Omental fat pad (tissue), 4 donors: ENCODE measurements around the gene MAPT. TPM values are rescaled to one million over a fixed set of nuclear protein-coding genes. Genes with fewer than 3 reads are reported as not detected.

Experiments used
- ATAC-seq: fragments of 150-250 bp; one replicate; pipeline ENCODE4 v1.9.1; 2016; ENCODE audit warnings: mild to moderate bottlenecking, moderate library complexity; ENCODE audit not compliant: low FRiP score
- DNase-seq: peaks from one replicate; pipeline ENCODE4 v3.0.0-alpha.2; 2019; ENCODE audit warnings: low spot score
- total RNA-seq, 4 donors: library from RNA; depleted of rRNA; stranded (reverse); fragments of >200 nt; gene quantifications; one replicate each; pipeline ENCODE4 v1.1.0, GENCODE V29; 2016
- TF ChIP-seq, protein P1 (sequence below), 3 donors: fragments of 450-650 bp; IDR thresholded peaks; one replicate each; pipeline ENCODE4 v1.5.1; 2016 to 2017; ENCODE audit warnings: antibody characterized with exemption in 3 of 3, mild to moderate bottlenecking in 3 of 3, moderate library complexity in 2 of 3

Gene MAPT
- total RNA-seq, 4 donors from 2014 or later = 4.3 to 18.2 (median 6.4) TPM

DNA sequence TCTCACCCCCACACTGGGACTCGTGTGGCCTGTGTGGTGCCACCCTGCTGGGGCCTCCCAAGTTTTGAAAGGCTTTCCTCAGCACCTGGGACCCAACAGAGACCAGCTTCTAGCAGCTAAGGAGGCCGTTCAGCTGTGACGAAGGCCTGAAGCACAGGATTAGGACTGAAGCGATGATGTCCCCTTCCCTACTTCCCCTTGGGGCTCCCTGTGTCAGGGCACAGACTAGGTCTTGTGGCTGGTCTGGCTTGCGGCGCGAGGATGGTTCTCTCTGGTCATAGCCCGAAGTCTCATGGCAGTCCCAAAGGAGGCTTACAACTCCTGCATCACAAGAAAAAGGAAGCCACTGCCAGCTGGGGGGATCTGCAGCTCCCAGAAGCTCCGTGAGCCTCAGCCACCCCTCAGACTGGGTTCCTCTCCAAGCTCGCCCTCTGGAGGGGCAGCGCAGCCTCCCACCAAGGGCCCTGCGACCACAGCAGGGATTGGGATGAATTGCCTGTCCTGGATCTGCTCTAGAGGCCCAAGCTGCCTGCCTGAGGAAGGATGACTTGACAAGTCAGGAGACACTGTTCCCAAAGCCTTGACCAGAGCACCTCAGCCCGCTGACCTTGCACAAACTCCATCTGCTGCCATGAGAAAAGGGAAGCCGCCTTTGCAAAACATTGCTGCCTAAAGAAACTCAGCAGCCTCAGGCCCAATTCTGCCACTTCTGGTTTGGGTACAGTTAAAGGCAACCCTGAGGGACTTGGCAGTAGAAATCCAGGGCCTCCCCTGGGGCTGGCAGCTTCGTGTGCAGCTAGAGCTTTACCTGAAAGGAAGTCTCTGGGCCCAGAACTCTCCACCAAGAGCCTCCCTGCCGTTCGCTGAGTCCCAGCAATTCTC is 132.1 kb downstream of the MAPT start:
- TF ChIP-seq, protein P1, sequence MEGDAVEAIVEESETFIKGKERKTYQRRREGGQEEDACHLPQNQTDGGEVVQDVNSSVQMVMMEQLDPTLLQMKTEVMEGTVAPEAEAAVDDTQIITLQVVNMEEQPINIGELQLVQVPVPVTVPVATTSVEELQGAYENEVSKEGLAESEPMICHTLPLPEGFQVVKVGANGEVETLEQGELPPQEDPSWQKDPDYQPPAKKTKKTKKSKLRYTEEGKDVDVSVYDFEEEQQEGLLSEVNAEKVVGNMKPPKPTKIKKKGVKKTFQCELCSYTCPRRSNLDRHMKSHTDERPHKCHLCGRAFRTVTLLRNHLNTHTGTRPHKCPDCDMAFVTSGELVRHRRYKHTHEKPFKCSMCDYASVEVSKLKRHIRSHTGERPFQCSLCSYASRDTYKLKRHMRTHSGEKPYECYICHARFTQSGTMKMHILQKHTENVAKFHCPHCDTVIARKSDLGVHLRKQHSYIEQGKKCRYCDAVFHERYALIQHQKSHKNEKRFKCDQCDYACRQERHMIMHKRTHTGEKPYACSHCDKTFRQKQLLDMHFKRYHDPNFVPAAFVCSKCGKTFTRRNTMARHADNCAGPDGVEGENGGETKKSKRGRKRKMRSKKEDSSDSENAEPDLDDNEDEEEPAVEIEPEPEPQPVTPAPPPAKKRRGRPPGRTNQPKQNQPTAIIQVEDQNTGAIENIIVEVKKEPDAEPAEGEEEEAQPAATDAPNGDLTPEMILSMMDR (IDR thresholded peaks at IDR 0.05) = no peak
- ATAC-seq = no peak
- DNase-seq = no peak

DNA sequence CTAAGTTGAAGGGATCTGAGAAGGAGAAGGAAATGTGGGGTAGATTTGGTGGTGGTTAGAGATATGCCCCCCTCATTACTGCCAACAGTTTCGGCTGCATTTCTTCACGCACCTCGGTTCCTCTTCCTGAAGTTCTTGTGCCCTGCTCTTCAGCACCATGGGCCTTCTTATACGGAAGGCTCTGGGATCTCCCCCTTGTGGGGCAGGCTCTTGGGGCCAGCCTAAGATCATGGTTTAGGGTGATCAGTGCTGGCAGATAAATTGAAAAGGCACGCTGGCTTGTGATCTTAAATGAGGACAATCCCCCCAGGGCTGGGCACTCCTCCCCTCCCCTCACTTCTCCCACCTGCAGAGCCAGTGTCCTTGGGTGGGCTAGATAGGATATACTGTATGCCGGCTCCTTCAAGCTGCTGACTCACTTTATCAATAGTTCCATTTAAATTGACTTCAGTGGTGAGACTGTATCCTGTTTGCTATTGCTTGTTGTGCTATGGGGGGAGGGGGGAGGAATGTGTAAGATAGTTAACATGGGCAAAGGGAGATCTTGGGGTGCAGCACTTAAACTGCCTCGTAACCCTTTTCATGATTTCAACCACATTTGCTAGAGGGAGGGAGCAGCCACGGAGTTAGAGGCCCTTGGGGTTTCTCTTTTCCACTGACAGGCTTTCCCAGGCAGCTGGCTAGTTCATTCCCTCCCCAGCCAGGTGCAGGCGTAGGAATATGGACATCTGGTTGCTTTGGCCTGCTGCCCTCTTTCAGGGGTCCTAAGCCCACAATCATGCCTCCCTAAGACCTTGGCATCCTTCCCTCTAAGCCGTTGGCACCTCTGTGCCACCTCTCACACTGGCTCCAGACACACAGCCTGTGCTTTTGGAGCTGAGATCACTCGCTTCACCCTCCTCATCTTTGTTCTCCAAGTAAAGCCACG is 133.0 kb downstream of the MAPT start:
- TF ChIP-seq, protein P1 (IDR thresholded peaks at IDR 0.05) = no peak
- ATAC-seq = no peak

DNA sequence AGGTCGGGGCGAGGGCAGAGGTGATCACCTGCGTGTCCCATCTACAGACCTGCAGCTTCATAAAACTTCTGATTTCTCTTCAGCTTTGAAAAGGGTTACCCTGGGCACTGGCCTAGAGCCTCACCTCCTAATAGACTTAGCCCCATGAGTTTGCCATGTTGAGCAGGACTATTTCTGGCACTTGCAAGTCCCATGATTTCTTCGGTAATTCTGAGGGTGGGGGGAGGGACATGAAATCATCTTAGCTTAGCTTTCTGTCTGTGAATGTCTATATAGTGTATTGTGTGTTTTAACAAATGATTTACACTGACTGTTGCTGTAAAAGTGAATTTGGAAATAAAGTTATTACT is 133.6 kb downstream of the MAPT start:
- ATAC-seq (no peak), DNase-seq (no peak)
- TF ChIP-seq, protein P1 (IDR thresholded peaks at IDR 0.05) = no peak

More for the DNA sequence above, 133.0 kb downstream of the MAPT start:
- DNase-seq = no peak

DNA sequence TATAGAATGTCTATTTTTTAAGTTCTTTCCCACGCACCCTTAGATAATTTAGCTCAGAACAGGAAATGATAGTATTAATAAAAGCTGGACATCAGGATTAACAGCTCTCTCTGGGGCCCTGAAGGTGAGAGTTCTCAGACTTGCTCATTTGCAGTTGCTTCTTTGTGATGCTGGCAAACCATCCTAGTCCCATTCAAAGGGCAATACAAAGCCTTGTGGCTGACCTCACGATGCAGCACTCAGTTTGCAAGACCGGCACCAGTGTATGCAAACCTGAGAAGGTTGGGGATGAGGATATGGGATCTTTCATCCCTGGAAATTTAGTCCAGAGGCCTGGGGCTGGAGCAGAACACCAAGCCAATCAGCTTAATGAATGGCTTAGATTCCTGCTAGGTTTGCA is 134.0 kb downstream of the MAPT start:
- TF ChIP-seq, protein P1 (IDR thresholded peaks at IDR 0.05) = no peak

GRCh38 chr17:46028981-46029565 is 134.7 kb downstream of the MAPT start:
- ATAC-seq = no peak
- TF ChIP-seq, protein P1 (IDR thresholded peaks at IDR 0.05) = no peak
- DNase-seq = no peak

More for the DNA sequence above, 134.0 kb downstream of the MAPT start:
- ATAC-seq = no peak
- no peak for DNase-seq

- ATAC-seq (no peak), DNase-seq (no peak)
- TF ChIP-seq, protein P1 (IDR thresholded peaks at IDR 0.05) = no peak
Observed at GRCh38 chr17:46029627-46030026, 135.3 kb downstream of the MAPT start.
